ENCODE data around the gene GPC6.

The GPC6 gene

GRCh38 chr13:93226623-93227279 lies at the start of gene GPC6:
Gene GPC6, plus strand, starts transcription at chr13:93226807.
- Histone ChIP-seq H2AFZ (ENCODE audit: low read length) (no peak within 1 kb of the TSS), H3K79me2 (ENCODE audit: insufficient read depth, low read length) (no peaks in the 10 kb centered on the region), H4K20me1 (ENCODE audit: insufficient read depth, low read length) (no peaks in the 10 kb centered on the region), H3K27ac (ENCODE audit: low read depth, low read length, poor library complexity, severe bottlenecking) (no peak within 1 kb of the TSS), H3K9me3 (ENCODE audit: low read length) (no peaks in the 10 kb centered on the region), H3K4me2 (ENCODE audit: low read length) (no peak within 1 kb of the TSS), H3K27me3 (ENCODE audit: insufficient read depth, low read length) (no peaks in the 10 kb centered on the region), H3K4me1 (ENCODE audit: insufficient read depth, low read length, severe bottlenecking) (no peaks in the 10 kb centered on the region), H3K4me3 (ENCODE audit: low read depth, low read length, poor library complexity, severe bottlenecking) (no peak within 1 kb of the TSS), H3K36me3 (ENCODE audit: insufficient read depth, low read length) (no peaks in the 10 kb centered on the region), H3F3A (ENCODE audit: insufficient read depth, low read length) (no peaks in the 10 kb centered on the region), H3K9me2 (ENCODE audit: low read depth, low read length) (no peaks in the 10 kb centered on the region), H3K9ac (ENCODE audit: low read length) (no peak within 1 kb of the TSS)
- TF ChIP-seq CTCF (IDR thresholded peaks at IDR 0.05; ENCODE audit: low read length) (no peak), EZH2 (IDR thresholded peaks at IDR 0.05; ENCODE audit: borderline replicate concordance, low read length) (no peak)

GRCh38 chr13:93180356-93180969 lies 46.1 kb upstream of the GPC6 start:
- H3K4me3 ChIP-seq (ENCODE audit: low read depth, low read length, poor library complexity, severe bottlenecking) = no peak overlapping the region
- no peaks in the 10 kb centered on the region for H3K4me1 ChIP-seq (ENCODE audit: insufficient read depth, low read length, severe bottlenecking)
- H3K79me2 ChIP-seq (ENCODE audit: insufficient read depth, low read length) = no peaks in the 10 kb centered on the region
- H3K9me2 ChIP-seq (ENCODE audit: low read depth, low read length) = no peaks in the 10 kb centered on the region
- no peak overlapping the region for H2AFZ ChIP-seq (ENCODE audit: low read length)
- H3K9ac ChIP-seq (ENCODE audit: low read length) = no peak overlapping the region
- no peaks in the 10 kb centered on the region for H3K36me3 ChIP-seq (ENCODE audit: insufficient read depth, low read length)
- no peaks in the 10 kb centered on the region for H3K9me3 ChIP-seq (ENCODE audit: low read length)
- H3K4me2 ChIP-seq (ENCODE audit: low read length) = no peak overlapping the region
- no peaks in the 10 kb centered on the region for H4K20me1 ChIP-seq (ENCODE audit: insufficient read depth, low read length)
- H3K27me3 ChIP-seq (ENCODE audit: insufficient read depth, low read length) = no peaks in the 10 kb centered on the region
- no peak overlapping the region for H3K27ac ChIP-seq (ENCODE audit: low read depth, low read length, poor library complexity, severe bottlenecking)
- no peaks in the 10 kb centered on the region for H3F3A ChIP-seq (ENCODE audit: insufficient read depth, low read length)
- TF ChIP-seq CTCF (IDR thresholded peaks at IDR 0.05; ENCODE audit: low read length) (no peak), EZH2 (IDR thresholded peaks at IDR 0.05; ENCODE audit: borderline replicate concordance, low read length) (no peak)

GRCh38 chr13:93182406-93182805 lies 44.2 kb upstream of the GPC6 start:
- Histone ChIP-seq H2AFZ (ENCODE audit: low read length) (no peak overlapping the region), H3K36me3 (ENCODE audit: insufficient read depth, low read length) (no peaks in the 10 kb centered on the region), H3K4me1 (ENCODE audit: insufficient read depth, low read length, severe bottlenecking) (no peaks in the 10 kb centered on the region), H3K79me2 (ENCODE audit: insufficient read depth, low read length) (no peaks in the 10 kb centered on the region), H3K9me2 (ENCODE audit: low read depth, low read length) (no peaks in the 10 kb centered on the region), H3K4me2 (ENCODE audit: low read length) (no peak overlapping the region), H3F3A (ENCODE audit: insufficient read depth, low read length) (no peaks in the 10 kb centered on the region), H3K27ac (ENCODE audit: low read depth, low read length, poor library complexity, severe bottlenecking) (no peak overlapping the region), H3K4me3 (ENCODE audit: low read depth, low read length, poor library complexity, severe bottlenecking) (no peak overlapping the region), H3K9me3 (ENCODE audit: low read length) (no peaks in the 10 kb centered on the region), H3K27me3 (ENCODE audit: insufficient read depth, low read length) (no peaks in the 10 kb centered on the region), H3K9ac (ENCODE audit: low read length) (no peak overlapping the region), H4K20me1 (ENCODE audit: insufficient read depth, low read length) (no peaks in the 10 kb centered on the region)
- TF ChIP-seq EZH2 (IDR thresholded peaks at IDR 0.05; ENCODE audit: borderline replicate concordance, low read length) (no peak), CTCF (IDR thresholded peaks at IDR 0.05; ENCODE audit: low read length) (no peak)

All from OCI-LY1 (cell line).